ENCODE data around the gene ALCAM.
"Not testable (repeated sequence)": the region's sequence is repeated elsewhere in the genome, so short reads cannot be mapped to it uniquely, and the experiment has no call there.

ALCAM gene

DNA sequence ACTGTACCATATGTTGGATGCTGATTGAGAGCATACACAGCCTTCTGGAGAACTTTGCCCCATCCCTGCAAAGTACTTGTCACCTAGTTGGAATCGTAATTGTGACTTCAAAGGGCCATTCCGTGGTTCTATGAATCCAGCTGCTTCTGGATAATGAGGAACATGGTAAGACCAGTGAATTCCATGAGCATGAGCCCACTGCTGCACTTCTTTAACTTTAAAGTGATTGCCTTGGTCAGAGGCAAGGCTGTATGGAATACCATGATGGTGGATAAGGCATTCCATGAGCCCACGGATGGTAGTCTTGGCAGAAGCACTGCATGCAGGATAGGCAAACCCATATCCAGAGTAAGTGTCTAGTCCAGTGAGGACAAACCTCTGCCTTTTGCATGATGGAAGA, 235.6 kb downstream of the ALCAM start:
- DNase-seq, result not testable (repeated sequence)

DNA sequence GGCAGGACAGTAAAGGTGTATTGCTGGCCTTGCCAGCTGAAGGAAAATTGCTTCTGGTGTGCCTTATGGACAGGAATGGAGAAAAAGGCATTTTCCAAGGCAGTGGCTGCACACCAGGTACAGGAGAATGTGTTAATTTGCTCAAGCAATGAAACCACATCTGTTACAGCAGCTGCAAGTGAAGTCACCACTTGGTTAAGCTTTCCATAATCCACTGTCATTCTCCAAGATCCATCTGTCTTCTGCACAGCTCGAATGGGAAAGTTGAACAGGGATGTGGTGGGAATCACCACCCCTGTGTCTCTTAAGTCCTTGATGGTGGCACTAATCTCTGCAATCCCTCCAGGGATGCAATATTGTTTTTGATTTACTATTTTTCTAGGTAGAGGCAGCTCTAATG, 236.8 kb downstream of the ALCAM start:
- DNase-seq, result not testable (repeated sequence)

DNA sequence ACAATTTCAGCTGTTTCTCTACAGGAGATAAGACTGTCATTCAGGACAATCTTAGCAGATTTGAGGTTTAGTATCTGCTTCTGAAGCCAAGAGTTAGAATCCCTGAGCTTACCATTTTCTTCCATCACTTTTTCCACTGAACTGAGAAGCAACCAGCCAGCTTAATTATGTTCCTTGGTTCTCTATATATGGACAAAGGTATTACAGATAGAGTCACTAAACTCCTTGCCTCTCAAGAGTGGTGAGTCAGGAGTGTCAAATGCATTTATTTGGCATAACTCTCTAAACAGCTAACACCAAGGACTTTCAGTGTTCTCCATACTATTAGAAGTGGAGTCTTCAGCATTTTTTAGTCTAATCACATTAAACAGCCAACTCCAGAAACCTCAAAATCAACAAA, 239.3 kb downstream of the ALCAM start:
- no peak for DNase-seq

GRCh38 chr3:105608623-105609022, 241.9 kb downstream of the ALCAM start:
- DNase-seq, result no peak

DNA sequence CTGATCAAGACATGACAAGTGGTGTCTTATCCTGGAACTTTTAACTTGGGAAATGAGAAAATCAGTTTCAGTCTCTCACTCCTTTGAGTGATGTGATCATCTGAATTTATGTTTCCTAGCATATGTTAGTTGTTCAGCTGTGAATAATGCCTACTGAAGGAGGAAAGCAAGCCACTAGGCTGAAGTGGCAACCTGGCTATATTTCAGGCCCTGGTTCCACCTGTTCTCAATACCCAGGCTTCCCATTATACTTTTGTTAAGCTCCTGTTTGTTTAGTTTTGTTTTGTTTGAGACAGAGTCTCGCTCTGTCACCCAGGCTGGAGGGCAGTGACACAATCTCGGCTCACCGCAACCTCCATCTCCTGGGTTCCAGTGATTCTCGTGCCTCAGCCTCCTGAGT, 243.8 kb downstream of the ALCAM start:
- DNase-seq, result no peak

DNA sequence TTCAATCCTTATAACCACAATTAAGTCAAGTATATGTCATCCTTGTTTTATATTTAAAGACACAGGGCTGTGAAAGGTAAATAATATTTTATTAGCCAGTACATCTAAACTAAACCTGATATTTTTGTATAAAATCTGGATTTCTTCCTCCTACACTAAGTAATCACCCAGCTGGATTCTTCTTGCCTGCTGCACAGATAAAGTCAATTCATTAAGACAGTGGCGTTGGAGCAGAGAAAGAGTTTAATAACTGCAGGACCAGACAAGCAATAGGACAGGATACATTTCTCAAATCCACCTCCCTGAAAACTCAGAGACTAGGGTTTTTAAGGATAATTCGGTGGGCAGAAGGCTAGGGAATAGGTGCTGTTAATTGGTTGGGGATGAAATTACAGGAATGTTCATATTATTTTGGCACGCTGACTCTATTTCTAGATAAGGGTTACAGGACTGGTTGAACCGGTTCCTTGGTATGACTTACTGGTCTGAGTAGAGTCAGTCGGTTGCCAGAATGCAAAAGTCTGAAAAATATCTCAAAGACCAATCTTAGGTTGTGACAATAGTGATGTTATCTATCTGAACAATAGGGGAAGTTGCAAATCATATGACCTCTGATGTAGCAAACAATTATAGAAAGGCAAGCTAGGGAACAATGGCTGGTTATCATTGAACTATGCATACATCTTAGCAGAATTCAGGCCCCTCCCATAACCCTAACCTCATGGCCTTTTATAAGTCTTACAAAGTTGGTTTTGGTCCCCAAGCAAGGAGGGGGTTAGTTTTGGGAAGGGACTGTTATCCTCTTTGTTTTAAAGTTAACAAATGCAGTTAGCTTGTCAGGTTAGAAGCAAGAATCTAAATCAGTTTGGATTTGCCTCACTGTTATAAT, 244.8 kb downstream of the ALCAM start:
- no peak for DNase-seq

- DNase-seq, result no peak
Observed at GRCh38 chr3:105613120-105613519, 246.4 kb downstream of the ALCAM start.

- no peak for DNase-seq
Observed at GRCh38 chr3:105614288-105615030, 247.8 kb downstream of the ALCAM start.

DNA sequence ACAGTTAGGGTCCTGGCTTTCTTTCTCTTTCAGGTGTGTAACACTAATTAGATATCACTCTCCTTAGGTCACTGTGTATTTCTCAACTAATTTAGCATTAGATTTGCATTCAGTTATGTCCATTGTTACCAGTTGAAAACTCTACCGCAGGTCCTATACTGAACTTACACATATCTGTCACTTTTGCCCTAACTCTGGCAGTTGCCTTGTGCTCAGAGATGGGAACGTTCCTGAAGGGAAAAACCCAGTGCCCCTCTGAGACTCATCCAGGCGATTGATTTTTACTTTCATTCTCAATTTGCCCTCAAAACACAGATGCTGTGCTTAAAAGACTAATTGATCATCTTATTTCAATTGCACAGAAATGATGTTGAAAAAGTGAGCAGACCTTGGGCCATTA, 249.1 kb downstream of the ALCAM start:
- DNase-seq, result no peak

GRCh38 chr3:105616374-105617121, 249.8 kb downstream of the ALCAM start:
- no peak for DNase-seq

GRCh38 chr3:105618556-105618955, 251.8 kb downstream of the ALCAM start:
- peak in 1 of 2 experiments; percentile 1 for DNase-seq

GRCh38 chr3:105619651-105620050, 252.9 kb downstream of the ALCAM start:
- no peak for DNase-seq

DNA sequence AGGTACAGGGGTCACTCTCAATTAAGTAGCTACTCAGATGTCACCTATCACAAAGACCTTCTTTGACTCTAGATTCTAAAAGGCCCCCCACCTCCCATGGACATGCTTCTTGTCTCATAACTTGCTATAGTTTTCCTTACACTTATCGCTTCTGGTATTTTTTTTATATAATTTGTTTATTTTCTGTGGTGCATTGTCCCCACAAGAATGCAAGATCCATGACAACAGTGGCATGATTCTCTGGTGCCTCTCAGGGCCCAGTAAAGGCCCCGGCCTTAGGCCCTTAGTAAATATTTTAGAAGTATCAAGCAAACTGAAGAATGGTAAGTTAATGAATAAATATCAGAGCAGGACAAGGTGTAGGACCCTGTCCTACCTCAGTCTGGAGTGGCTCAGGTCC, 253.5 kb downstream of the ALCAM start:
- DNase-seq, result no peak

- no peak for DNase-seq
Observed at GRCh38 chr3:105622169-105622568, 255.5 kb downstream of the ALCAM start.
